DOHH2 (cell line): ENCODE data around the gene PNLIPRP1.

ENCODE experiments used
- CTCF ChIP-seq: fragments of 200-600 bp; sonication (generic); IDR thresholded peaks from one replicate; pipeline ENCODE4 v1.5.1; 2014; ENCODE audit warnings: antibody characterized with exemption, mild to moderate bottlenecking, low read depth, low read length; ENCODE audit not compliant: poor library complexity, severe bottlenecking
- EZH2phosphoT487 ChIP-seq: fragments of 200-600 bp; sonication (generic); IDR thresholded peaks from 2 replicates; pipeline ENCODE4 v1.6.1; 2017; ENCODE audit warnings: borderline replicate concordance, mild to moderate bottlenecking, antibody characterized with exemption, low read length, moderate library complexity, mixed read lengths

GRCh38 chr10:116545756-116546155 lies 45.0 kb upstream of the PNLIPRP1 start, which contains the start of gene PNLIP:
- TF ChIP-seq CTCF (no peak), EZH2phosphoT487 (no peak)
